ENCODE data around the gene SELPLG.

GRCh38 chr12:108610856-108611605 lies 22.7 kb downstream of the SELPLG start:
- TF ChIP-seq CTCF (IDR thresholded peaks at IDR 0.05; ENCODE audit: insufficient read depth, low read depth, low read length): no peak
- TF ChIP-seq EZH2 (IDR thresholded peaks at IDR 0.05; ENCODE audit: insufficient read depth, low read length): no peak

All from astrocyte (in vitro differentiated cells and primary cell).